Mucosa of rectum (tissue), 2 donors: ENCODE results near the gene AHDC1.

Experiments
- H3K27ac ChIP-seq, 2 donors: one replicate each; pipeline ENCODE4 v1.7.0; 2013; ENCODE audit warnings: inconsistent platforms in 2 of 2, low read depth in 2 of 2, low read length in 2 of 2
- H3K27me3 ChIP-seq, 2 donors: one replicate each; pipeline ENCODE4 v1.7.0; 2013; ENCODE audit warnings: low read length in 2 of 2; ENCODE audit not compliant: control insufficient read depth in 2 of 2, insufficient read depth in 2 of 2
- H3K36me3 ChIP-seq, 2 donors: one replicate each; pipeline ENCODE4 v1.7.0; 2013; ENCODE audit warnings: low read length in 2 of 2; ENCODE audit not compliant: control insufficient read depth in 2 of 2, insufficient read depth in 2 of 2
- H3K4me1 ChIP-seq, 2 donors: one replicate each; pipeline ENCODE4 v1.7.0; 2013; ENCODE audit warnings: low read length in 2 of 2, mild to moderate bottlenecking in 1 of 2; ENCODE audit not compliant: control insufficient read depth in 2 of 2, insufficient read depth in 2 of 2
- H3K4me3 ChIP-seq, 2 donors: one replicate each; pipeline ENCODE4 v1.7.0; 2013; ENCODE audit warnings: low read length in 2 of 2
- H3K9ac ChIP-seq, 2 donors: one replicate each; pipeline ENCODE4 v1.7.0; 2013; ENCODE audit warnings: low read length in 2 of 2, low read depth in 1 of 2, mild to moderate bottlenecking in 1 of 2
- H3K9me3 ChIP-seq, 2 donors: one replicate each; pipeline ENCODE4 v1.7.0; 2013; ENCODE audit warnings: low read length in 2 of 2; ENCODE audit not compliant: control insufficient read depth in 2 of 2
- donor health status: healthy.
- donor health status: Normal muscosa, but diverticular disease.

Gene AHDC1

DNA sequence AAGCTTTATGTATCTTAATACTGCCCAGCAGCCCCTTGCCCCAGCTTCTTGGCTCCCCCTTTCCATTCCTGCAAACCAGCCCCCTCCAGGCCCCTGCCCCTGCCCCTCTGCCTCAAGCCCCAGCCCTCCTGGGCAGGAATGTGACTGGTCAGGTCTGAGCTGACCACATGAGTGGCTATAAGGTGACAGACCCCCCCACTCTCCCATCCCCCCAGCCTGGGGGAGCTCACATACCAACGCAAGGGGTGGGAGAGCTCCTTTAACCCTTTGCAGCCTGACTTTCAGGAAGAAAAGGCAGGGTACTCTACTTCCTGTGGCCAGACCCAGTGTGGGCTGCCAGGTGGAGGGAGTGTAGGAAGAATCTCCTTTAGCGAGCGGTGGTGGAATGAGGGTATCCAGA is 33.2 kb downstream of the AHDC1 start:
- Histone ChIP-seq H3K4me1 (peaks cover 32 to 35% of the 10 kb centered on the region in 2 donors), H3K9me3 (no peaks in the 10 kb centered on the region), H3K9ac (peak overlapping the region in 1 of 2 donors; percentile 2), H3K27me3 (no peaks in the 10 kb centered on the region), H3K4me3 (no peak overlapping the region), H3K36me3 (no peaks in the 10 kb centered on the region), H3K27ac (peak overlapping the region in 1 of 2 donors; percentile 30)

- Histone ChIP-seq H3K27ac (peak overlapping the region; percentile 9 to 71), H3K4me3 (no peak overlapping the region), H3K27me3 (no peaks in the 10 kb centered on the region), H3K9me3 (no peaks in the 10 kb centered on the region), H3K4me1 (peaks cover 36 to 40% of the 10 kb centered on the region in 2 donors), H3K9ac (no peak overlapping the region), H3K36me3 (no peaks in the 10 kb centered on the region)
Observed at GRCh38 chr1:27570356-27570755, 33.6 kb downstream of the AHDC1 start.

GRCh38 chr1:27569506-27570291 is 34.2 kb downstream of the AHDC1 start:
- no peak overlapping the region for H3K4me3 ChIP-seq
- no peaks in the 10 kb centered on the region for H3K9me3 ChIP-seq
- peak overlapping the region; percentile 71 to 77 for H3K27ac ChIP-seq
- H3K4me1 ChIP-seq = peaks cover 41 to 42% of the 10 kb centered on the region in 2 donors
- no peaks in the 10 kb centered on the region for H3K36me3 ChIP-seq
- peak overlapping the region in 1 of 2 donors; percentile 74 for H3K9ac ChIP-seq
- H3K27me3 ChIP-seq = no peaks in the 10 kb centered on the region

GRCh38 chr1:27569088-27569460 is 34.9 kb downstream of the AHDC1 start:
- peak overlapping the region in 1 of 2 donors; percentile 48 for H3K4me3 ChIP-seq
- H3K27me3 ChIP-seq = no peaks in the 10 kb centered on the region
- H3K36me3 ChIP-seq = no peaks in the 10 kb centered on the region
- peak overlapping the region; percentile 71 to 77 for H3K27ac ChIP-seq
- peaks cover 41 to 43% of the 10 kb centered on the region in 2 donors for H3K4me1 ChIP-seq
- H3K9ac ChIP-seq = peak overlapping the region in 1 of 2 donors; percentile 74
- H3K9me3 ChIP-seq = no peaks in the 10 kb centered on the region

GRCh38 chr1:27568300-27569087 is 35.5 kb downstream of the AHDC1 start:
- H3K27ac ChIP-seq = peak overlapping the region; percentile 77 to 80
- H3K9ac ChIP-seq = peak overlapping the region; percentile 60 to 74
- peak overlapping the region; percentile 48 to 70 for H3K4me3 ChIP-seq
- no peaks in the 10 kb centered on the region for H3K27me3 ChIP-seq
- peaks cover 43 to 46% of the 10 kb centered on the region in 2 donors for H3K4me1 ChIP-seq
- no peaks in the 10 kb centered on the region for H3K36me3 ChIP-seq
- no peaks in the 10 kb centered on the region for H3K9me3 ChIP-seq

- peak overlapping the region; percentile 14 to 70 for H3K4me3 ChIP-seq
- peak overlapping the region; percentile 60 to 74 for H3K9ac ChIP-seq
- peaks cover 46 to 50% of the 10 kb centered on the region in 2 donors for H3K4me1 ChIP-seq
- peak overlapping the region; percentile 67 to 80 for H3K27ac ChIP-seq
- no peaks in the 10 kb centered on the region for H3K27me3 ChIP-seq
- H3K9me3 ChIP-seq = no peaks in the 10 kb centered on the region
- no peaks in the 10 kb centered on the region for H3K36me3 ChIP-seq
Observed at GRCh38 chr1:27567971-27568299, 36.0 kb downstream of the AHDC1 start.

GRCh38 chr1:27567146-27567526 is 36.8 kb downstream of the AHDC1 start:
- Histone ChIP-seq H3K9me3 (no peaks in the 10 kb centered on the region), H3K9ac (peak overlapping the region in 1 of 2 donors; percentile 74), H3K36me3 (no peaks in the 10 kb centered on the region), H3K27me3 (no peaks in the 10 kb centered on the region), H3K4me3 (no peak overlapping the region), H3K4me1 (peaks cover 52 to 57% of the 10 kb centered on the region in 2 donors), H3K27ac (peak overlapping the region in 1 of 2 donors; percentile 23)

GRCh38 chr1:27566462-27567145 is 37.3 kb downstream of the AHDC1 start:
- no peak overlapping the region for H3K9ac ChIP-seq
- no peak overlapping the region for H3K4me3 ChIP-seq
- peaks cover 52 to 58% of the 10 kb centered on the region in 2 donors for H3K4me1 ChIP-seq

DNA sequence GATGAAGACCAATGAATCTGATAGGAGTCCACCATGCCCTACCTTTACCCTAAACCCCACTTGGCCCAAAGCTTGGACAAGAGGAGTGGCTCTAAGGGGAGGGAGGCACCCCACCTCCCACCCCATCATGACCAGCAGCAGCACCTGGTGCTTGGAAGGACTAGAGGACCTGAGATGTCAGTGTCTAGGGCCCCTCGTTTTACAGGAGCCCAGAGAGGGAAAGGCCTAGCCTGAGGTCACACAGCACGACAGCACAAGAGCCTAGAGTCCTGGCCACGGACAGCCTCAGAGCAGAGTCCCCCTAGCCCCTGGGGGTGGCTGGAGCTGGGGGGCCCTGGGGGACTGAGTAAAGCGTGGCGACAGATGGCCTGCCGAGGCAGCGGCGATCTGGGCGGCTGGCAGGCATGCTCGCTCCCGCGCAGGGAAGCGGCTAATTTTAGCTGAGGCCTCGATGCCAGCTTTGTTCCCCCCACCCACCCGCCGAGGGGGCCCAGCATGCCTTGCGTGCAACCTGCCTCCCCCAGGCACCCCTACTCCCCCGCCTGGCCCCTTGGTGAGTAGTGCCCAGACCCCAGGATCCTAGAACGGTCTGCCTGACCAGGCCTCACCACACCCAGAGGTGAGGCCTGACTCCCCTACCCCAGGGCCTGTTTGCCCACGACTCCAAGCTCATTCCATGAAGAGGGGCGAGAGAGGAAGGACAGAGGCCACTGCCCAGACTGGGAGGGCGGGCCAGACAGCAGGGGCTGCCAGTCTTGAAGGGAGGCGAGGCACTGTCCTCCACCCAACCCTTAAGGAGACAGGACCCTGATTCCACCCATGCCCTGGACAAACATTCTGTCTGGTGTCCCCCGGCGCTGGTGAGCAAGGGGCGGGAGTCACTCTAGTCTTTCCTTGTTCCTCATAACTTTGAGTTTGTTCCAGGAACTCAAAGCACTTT is 39.0 kb downstream of the AHDC1 start:
- Histone ChIP-seq H3K9me3 (no peaks in the 10 kb centered on the region), H3K36me3 (no peaks in the 10 kb centered on the region), H3K4me1 (peaks cover 60 to 63% of the 10 kb centered on the region in 2 donors), H3K27ac (peak overlapping the region; percentile 78 to 87), H3K27me3 (no peaks in the 10 kb centered on the region), H3K9ac (peak overlapping the region in 1 of 2 donors; percentile 54), H3K4me3 (no peak overlapping the region)

More at GRCh38 chr1:27566462-27567145, 37.3 kb downstream of the AHDC1 start:
- no peaks in the 10 kb centered on the region for H3K27me3 ChIP-seq
- no peaks in the 10 kb centered on the region for H3K36me3 ChIP-seq
- peak overlapping the region in 1 of 2 donors; percentile 23 for H3K27ac ChIP-seq
- no peaks in the 10 kb centered on the region for H3K9me3 ChIP-seq
